ENCODE measurements around the gene MTHFR. TPM values are rescaled to one million over a fixed set of nuclear protein-coding genes. Genes with fewer than 3 reads are reported as not detected.

MTHFR gene
- total RNA-seq, 3 donors from 2014 or later: 36.6 to 43.2 (median 42.5) TPM

DNA sequence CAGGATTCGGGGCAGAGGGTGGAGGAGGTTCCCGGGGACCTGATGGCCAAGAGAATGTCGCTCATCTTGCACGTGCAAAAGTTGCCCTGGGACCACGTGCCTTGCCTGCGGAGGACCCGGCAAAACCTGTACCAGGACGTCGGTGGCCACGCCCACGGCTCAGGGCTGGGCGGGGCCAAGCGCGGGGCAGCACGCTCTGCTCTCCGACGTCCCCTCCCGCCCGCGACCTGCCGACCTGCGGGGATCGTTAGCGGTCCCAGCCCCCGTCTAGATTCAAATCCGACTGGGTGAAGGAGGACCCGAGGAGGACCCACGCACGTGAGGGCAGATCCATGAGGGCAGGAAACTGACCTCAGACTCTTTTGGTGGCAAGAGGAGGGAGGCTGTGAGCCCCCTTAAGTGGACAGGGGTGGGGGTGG is 43.8 kb downstream of the MTHFR start, which contains the start of gene C1orf167:
Gene C1orf167, plus strand, starts transcription at position 206 of the 419 bp plus-strand sequence. CDS start 2,208 bp downstream, outside the sequence.
- peak; percentile 64 for ATAC-seq
- no peaks in the 10 kb centered on the region for H3K4me1 ChIP-seq (ENCODE audit: low read depth)
- TF ChIP-seq, protein P1, sequence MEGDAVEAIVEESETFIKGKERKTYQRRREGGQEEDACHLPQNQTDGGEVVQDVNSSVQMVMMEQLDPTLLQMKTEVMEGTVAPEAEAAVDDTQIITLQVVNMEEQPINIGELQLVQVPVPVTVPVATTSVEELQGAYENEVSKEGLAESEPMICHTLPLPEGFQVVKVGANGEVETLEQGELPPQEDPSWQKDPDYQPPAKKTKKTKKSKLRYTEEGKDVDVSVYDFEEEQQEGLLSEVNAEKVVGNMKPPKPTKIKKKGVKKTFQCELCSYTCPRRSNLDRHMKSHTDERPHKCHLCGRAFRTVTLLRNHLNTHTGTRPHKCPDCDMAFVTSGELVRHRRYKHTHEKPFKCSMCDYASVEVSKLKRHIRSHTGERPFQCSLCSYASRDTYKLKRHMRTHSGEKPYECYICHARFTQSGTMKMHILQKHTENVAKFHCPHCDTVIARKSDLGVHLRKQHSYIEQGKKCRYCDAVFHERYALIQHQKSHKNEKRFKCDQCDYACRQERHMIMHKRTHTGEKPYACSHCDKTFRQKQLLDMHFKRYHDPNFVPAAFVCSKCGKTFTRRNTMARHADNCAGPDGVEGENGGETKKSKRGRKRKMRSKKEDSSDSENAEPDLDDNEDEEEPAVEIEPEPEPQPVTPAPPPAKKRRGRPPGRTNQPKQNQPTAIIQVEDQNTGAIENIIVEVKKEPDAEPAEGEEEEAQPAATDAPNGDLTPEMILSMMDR (IDR thresholded peaks at IDR 0.05): no peak
- H3K9me3 ChIP-seq: no peaks in the 10 kb centered on the region
- no peak within 1 kb of the TSS for H3K4me3 ChIP-seq
- intact Hi-C loops (cut with DNase I, micrococcal nuclease): no loop called here
- peak in 1 of 3 donors; percentile 15 for DNase-seq
- no peaks in the 10 kb centered on the region for H3K36me3 ChIP-seq (ENCODE audit: low read depth)

DNA sequence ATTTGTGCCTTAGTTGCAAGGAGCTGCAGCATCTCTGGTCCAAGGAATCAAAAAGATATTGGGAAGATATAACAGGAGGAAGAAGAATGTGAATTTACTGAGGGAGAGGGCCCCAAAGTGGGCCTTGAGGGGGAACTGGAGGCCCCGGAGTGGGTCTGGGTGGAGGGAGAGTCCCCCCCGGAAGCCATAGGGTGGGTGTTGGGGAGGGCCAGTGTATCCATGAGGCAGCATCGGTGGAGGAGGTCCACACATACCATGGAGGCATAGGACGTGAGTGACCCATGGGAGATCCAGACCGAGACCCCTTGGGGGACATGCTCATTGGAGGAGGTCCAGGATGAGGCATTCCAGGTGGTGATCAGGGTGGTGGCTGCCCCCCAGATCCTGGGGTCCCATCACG is 44.5 kb downstream of the MTHFR start:
- TF ChIP-seq, protein P1 (IDR thresholded peaks at IDR 0.05): no peak
- H3K9me3 ChIP-seq: no peaks in the 10 kb centered on the region
- H3K36me3 ChIP-seq (ENCODE audit: low read depth): no peaks in the 10 kb centered on the region
- intact Hi-C loops (cut with DNase I, micrococcal nuclease): no loop called here
- no peak for DNase-seq
- no peaks in the 10 kb centered on the region for H3K4me1 ChIP-seq (ENCODE audit: low read depth)
- H3K4me3 ChIP-seq: no peak overlapping the region
- no peak for ATAC-seq

DNA sequence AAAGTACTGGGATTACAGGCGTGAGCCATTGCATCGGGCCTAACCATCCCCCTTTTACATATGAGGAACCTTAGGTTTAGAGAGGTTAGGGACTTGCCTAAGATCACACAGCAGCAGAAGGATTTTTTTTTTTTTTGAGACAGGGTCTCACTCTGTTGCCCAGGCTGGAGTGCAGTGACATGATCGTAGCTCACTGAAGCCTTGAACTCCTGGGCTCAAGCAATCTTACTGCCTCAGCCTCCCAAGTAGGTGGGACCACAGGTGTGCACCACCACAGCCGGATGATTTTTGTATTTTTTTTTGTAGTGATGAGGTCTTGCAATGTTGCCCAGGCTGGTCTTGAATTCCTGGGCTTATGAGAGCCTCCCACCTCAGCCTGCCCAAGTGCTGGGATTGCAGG is 46.0 kb downstream of the MTHFR start:
- TF ChIP-seq, protein P1 (IDR thresholded peaks at IDR 0.05): no peak
- no peak for ATAC-seq
- H3K4me3 ChIP-seq: no peak overlapping the region
- no peaks in the 10 kb centered on the region for H3K36me3 ChIP-seq (ENCODE audit: low read depth)
- H3K4me1 ChIP-seq (ENCODE audit: low read depth): no peaks in the 10 kb centered on the region
- no peaks in the 10 kb centered on the region for H3K9me3 ChIP-seq
- DNase-seq: no peak
- intact Hi-C loops (cut with DNase I, micrococcal nuclease): no loop called here

DNA sequence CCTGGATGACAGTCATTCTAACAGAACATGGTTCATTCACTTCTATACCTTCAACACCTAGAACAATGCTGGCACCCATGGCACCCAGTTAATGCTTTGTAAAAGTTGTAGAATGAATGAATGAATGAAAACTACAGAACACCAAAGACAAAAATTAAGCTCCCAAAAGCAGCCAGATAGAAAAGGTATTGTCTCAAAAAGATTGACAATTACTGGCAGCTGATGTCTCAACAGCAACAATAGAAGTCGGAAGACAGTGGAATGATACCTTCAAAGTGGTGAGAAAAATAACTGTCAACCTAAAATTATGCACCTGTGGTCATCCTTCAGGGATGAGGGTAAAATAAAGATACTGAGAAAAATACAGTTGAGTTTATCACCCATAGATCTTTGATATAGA is 48.7 kb downstream of the MTHFR start:
- Histone ChIP-seq H3K4me1 (ENCODE audit: low read depth) (no peaks in the 10 kb centered on the region), H3K36me3 (ENCODE audit: low read depth) (no peaks in the 10 kb centered on the region), H3K9me3 (no peaks in the 10 kb centered on the region), H3K4me3 (no peak overlapping the region)
- intact Hi-C loops (cut with DNase I, micrococcal nuclease): no loop called here
- TF ChIP-seq, protein P1 (IDR thresholded peaks at IDR 0.05): no peak
- DNase-seq: no peak
- no peak for ATAC-seq

DNA sequence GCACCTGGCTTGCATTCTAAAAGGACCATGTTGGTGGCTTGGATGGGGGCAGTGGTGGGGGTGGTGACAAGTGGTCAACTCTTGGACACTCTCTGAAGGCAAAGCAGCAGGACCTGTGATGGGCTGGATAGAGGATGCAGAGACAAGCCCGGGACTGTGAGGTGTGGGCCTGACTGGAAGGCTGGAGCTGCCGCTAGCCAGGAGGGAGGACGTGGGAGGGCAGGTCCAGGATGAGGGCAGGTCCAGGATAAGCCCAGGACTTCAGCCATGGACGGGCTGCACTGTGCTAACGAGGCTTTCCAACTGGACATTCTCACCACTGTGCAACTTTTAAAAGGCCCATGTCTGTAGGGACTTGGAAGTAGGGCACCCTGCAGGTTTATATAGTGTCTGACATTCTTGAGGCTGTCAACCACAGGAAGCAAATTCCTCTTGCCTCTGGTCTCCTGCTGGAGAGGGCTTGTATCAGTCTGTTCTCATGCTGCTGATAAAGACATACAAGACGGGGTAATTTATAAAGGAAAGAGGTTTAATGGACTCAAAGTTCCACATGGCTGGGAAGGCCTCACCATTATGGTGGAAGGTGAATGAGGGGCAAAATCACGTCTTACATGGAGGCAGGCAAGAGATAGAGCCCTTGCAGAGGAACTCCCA is 52.1 kb downstream of the MTHFR start:
- intact Hi-C loops (cut with DNase I, micrococcal nuclease): no loop called here
- H3K4me3 ChIP-seq: no peak overlapping the region
- DNase-seq (no peak), ATAC-seq (no peak)
- TF ChIP-seq, protein P1 (IDR thresholded peaks at IDR 0.05): no peak
- no peaks in the 10 kb centered on the region for H3K4me1 ChIP-seq (ENCODE audit: low read depth)
- no peaks in the 10 kb centered on the region for H3K9me3 ChIP-seq
- H3K36me3 ChIP-seq (ENCODE audit: low read depth): no peaks in the 10 kb centered on the region
